NCI-H345 treated with DMSO at 0.1 percent for 48 hours (cell line): Measurements from ENCODE around the gene ARHGEF7.

Experiments
- DNase-seq: peaks from one replicate; lab custom pipeline; 2025; ENCODE audit not compliant: unreplicated experiment; lab: John Stamatoyannopoulos, UW

ARHGEF7 gene

GRCh38 chr13:111295886-111296285, 180.8 kb downstream of the ARHGEF7 start:
- no peak for DNase-seq

GRCh38 chr13:111296417-111296816, 181.3 kb downstream of the ARHGEF7 start:
- DNase-seq = no peak

- no peak for DNase-seq
Observed at GRCh38 chr13:111298214-111298975, 183.3 kb downstream of the ARHGEF7 start.

GRCh38 chr13:111302045-111302726, 187.1 kb downstream of the ARHGEF7 start:
- peak; percentile 15 for DNase-seq

- no peak for DNase-seq
Observed at GRCh38 chr13:111303559-111303958, 188.4 kb downstream of the ARHGEF7 start.

GRCh38 chr13:111304041-111304544, 189.0 kb downstream of the ARHGEF7 start:
- DNase-seq = no peak

- no peak for DNase-seq
Observed at GRCh38 chr13:111304603-111305289, 189.6 kb downstream of the ARHGEF7 start.

GRCh38 chr13:111312944-111313590, 198.0 kb downstream of the ARHGEF7 start:
- DNase-seq = no peak

GRCh38 chr13:111313911-111314425, 198.9 kb downstream of the ARHGEF7 start:
- DNase-seq = no peak

- DNase-seq = no peak
Observed at GRCh38 chr13:111314852-111315251, 199.7 kb downstream of the ARHGEF7 start.

GRCh38 chr13:111315347-111315995, 200.4 kb downstream of the ARHGEF7 start:
- peak; percentile 65 for DNase-seq

GRCh38 chr13:111316161-111316730, 201.1 kb downstream of the ARHGEF7 start:
- no peak for DNase-seq

- DNase-seq = no peak
Observed at GRCh38 chr13:111317042-111317550, 202.0 kb downstream of the ARHGEF7 start.

GRCh38 chr13:111317571-111318345, 202.6 kb downstream of the ARHGEF7 start:
- DNase-seq = no peak

- no peak for DNase-seq
Observed at GRCh38 chr13:111318386-111318785, 203.3 kb downstream of the ARHGEF7 start.

GRCh38 chr13:111319521-111319920, 204.4 kb downstream of the ARHGEF7 start:
- no peak for DNase-seq

GRCh38 chr13:111319998-111320911, 205.1 kb downstream of the ARHGEF7 start, which contains the start of gene TEX29:
Gene TEX29, plus strand, starts transcription at chr13:111320642. Its CDS starts 249 bp downstream, at chr13:111320891.
- DNase-seq = no peak
